Gastrocnemius medialis (tissue), 4 donors: ENCODE data around the gene PCDH7. TPM values are rescaled to one million over a fixed set of nuclear protein-coding genes. Genes with fewer than 3 reads are reported as not detected.

Experiments used
- ATAC-seq, 2 donors: fragments of 150-250 bp; one replicate each; pipeline ENCODE4 v1.9.1; 2016
- DNase-seq, 2 donors: peaks; one replicate each; pipeline ENCODE4 v3.0.0-alpha.2; 2019
- H3K27ac ChIP-seq, 4 donors: fragments of 200-600 bp; sonication (generic); 1 replicate in 1 of 4; 2 replicates in 3 of 4; pipeline ENCODE4 v1.5.1; 2016 to 2018; ENCODE audit warnings: mild to moderate bottlenecking in 2 of 4, moderate library complexity in 1 of 4
- H3K27me3 ChIP-seq, 3 donors: fragments of 200-600 bp; sonication (generic) in 2 of 3; 1 replicate in 1 of 3; 2 replicates in 2 of 3; pipeline versions ENCODE4 v1.5.1 to v1.6.0; 2016 to 2019; ENCODE audit warnings: mild to moderate bottlenecking in 1 of 3, moderate library complexity in 1 of 3
- H3K36me3 ChIP-seq, 2 donors: fragments of 200-600 bp; sonication (generic) in 1 of 2; one replicate each; pipeline ENCODE4 v1.5.1; 2017 to 2018
- H3K4me1 ChIP-seq, 2 donors: fragments of 200-600 bp; sonication (generic) in 1 of 2; one replicate each; pipeline ENCODE4 v1.5.1; 2016 to 2017; ENCODE audit warnings: mild to moderate bottlenecking in 2 of 2
- H3K4me3 ChIP-seq, 4 donors: fragments of 200-600 bp; sonication (generic) in 3 of 4; 1 replicate in 1 of 4; 2 replicates in 3 of 4; pipeline ENCODE4 v1.5.1; 2016 to 2019; ENCODE audit warnings: mild to moderate bottlenecking in 2 of 4
- H3K9me3 ChIP-seq, 3 donors: fragments of 200-600 bp; sonication (generic) in 2 of 3; 1 replicate in 1 of 3; 2 replicates in 2 of 3; pipeline ENCODE4 v1.5.1; 2016 to 2019
- POLR2A ChIP-seq, 2 donors: fragments of 450-650 bp; IDR thresholded peaks; one replicate each; pipeline ENCODE4 v1.6.1; 2017; ENCODE audit warnings: antibody characterized with exemption in 2 of 2, mild to moderate bottlenecking in 2 of 2, moderate library complexity in 2 of 2
- in situ Hi-C, 4 donors: fragments of 200-750 bp; cut with MboI; loops; one replicate each; pipeline versions ENCODE4 v1.15.0 to v1.8.0; 2017; ENCODE audit warnings: low sequenced_read_pairs in 4 of 4
- intact Hi-C: fragments of 100-400 bp; cut with DNase I; formaldehyde crosslinking; loops from one replicate; pipeline ENCODE4 v1.15.1; 2023; ENCODE audit warnings: low total_unique reads
- total RNA-seq, 4 donors: library from RNA; depleted of rRNA; stranded (reverse); fragments of >200 nt; gene quantifications; one replicate each; pipeline versions ENCODE4 v1.1.0 to v1.2.3, GENCODE V29; 2016
- TF ChIP-seq, protein P1 (sequence below), 5 experiments: fragments of 450-650 bp in 3 of 5; fragments of 200-600 bp in 2 of 5; sonication (generic) in 2 of 5; IDR thresholded peaks in 4 of 5; conservative IDR thresholded peaks in 1 of 5; 1 replicate in 4 of 5; 2 replicates in 1 of 5; pipeline ENCODE4 v1.5.1; 2016 to 2019; ENCODE audit warnings: antibody characterized with exemption in 5 of 5, mild to moderate bottlenecking in 3 of 5, moderate library complexity in 3 of 5

The PCDH7 gene
- total RNA-seq, result under 1 TPM in 3 of 4 donors, not detected in 1; 0.29 to 0.39 (median 0.39) TPM

DNA sequence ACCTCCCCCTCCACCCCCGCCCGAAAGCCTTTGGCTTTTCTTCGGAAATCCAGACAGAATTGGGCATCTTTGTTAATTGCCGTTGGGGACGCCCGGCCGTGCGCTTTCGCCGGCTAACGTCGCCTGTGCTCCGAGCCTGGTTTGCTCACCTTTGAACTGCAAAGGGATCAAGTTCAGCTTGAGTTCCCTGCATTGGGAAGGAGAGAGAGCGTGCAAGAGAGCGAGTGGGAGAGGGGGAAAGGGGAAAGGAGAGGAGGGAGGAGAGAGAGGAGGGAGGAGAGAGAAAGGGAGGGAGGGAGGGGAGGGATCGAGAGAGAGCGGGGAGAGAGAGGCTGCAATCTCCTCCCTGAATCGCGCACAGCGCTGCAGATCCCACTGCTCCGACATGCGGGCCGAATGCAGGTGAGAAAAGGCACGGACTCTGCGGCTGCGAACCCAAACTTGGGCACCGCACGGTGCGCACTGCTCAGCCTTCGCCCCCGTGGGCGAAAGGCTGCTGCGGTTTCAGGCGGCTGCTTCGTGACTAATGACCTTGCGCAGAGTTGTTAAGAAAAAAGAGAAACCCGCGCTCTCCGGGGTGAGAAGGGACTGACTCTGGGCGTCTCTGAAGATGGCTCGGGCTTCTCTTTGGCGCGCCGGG lies at the start of gene PCDH7:
PCDH7 (plus strand) TSS at position 349 of the 640 bp plus-strand sequence. CDS start 1,054 bp downstream, outside the sequence.
- H3K27me3 ChIP-seq, result peaks cover 63 to 67% (median 64%) of the 10 kb centered on the region in 3 donors
- DNase-seq, result no peak

DNA sequence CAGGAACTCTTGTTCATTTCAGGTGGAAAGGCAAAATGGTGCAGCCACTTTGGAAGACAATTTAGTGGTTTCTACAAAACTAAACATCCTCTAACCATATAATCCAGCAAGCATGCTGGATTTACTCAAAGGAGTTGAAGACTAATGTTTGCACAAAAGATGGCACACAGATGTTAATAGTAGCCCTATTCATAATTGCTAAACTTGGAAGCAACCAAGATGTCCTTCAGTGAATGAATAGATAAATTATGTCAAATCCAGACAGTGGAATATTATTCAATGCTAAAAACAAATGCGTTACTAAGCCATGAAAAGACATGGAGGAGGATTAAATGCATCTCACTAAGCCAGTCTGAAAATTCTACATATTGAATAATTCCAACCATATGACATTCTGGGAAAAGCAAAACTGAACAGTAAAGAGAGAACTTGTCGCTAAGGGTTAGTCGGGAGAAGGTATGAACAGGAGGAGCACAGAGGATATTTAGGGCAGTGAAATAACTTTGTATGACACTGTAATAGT lies 48.2 kb upstream of the PCDH7 start:
- TF ChIP-seq, protein P1, sequence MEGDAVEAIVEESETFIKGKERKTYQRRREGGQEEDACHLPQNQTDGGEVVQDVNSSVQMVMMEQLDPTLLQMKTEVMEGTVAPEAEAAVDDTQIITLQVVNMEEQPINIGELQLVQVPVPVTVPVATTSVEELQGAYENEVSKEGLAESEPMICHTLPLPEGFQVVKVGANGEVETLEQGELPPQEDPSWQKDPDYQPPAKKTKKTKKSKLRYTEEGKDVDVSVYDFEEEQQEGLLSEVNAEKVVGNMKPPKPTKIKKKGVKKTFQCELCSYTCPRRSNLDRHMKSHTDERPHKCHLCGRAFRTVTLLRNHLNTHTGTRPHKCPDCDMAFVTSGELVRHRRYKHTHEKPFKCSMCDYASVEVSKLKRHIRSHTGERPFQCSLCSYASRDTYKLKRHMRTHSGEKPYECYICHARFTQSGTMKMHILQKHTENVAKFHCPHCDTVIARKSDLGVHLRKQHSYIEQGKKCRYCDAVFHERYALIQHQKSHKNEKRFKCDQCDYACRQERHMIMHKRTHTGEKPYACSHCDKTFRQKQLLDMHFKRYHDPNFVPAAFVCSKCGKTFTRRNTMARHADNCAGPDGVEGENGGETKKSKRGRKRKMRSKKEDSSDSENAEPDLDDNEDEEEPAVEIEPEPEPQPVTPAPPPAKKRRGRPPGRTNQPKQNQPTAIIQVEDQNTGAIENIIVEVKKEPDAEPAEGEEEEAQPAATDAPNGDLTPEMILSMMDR (IDR thresholded peaks at IDR 0.05 in 4 of 5, conservative IDR thresholded peaks at IDR 0.05 in 1 of 5), result no peak
- TF ChIP-seq POLR2A (IDR thresholded peaks at IDR 0.05), result no peak
- intact Hi-C loops, result no loop called here

More for the DNA sequence above, at the start of gene PCDH7:
- intact Hi-C loops (no loop called here), in situ Hi-C loops (no loop called here)
- Histone ChIP-seq H3K36me3 (no peaks in the 10 kb centered on the region), H3K4me3 (peak within 1 kb of the TSS; percentile 43 to 55 (median 47)), H3K4me1 (peaks cover 12 to 13% of the 10 kb centered on the region in 2 donors), H3K9me3 (no peaks in the 10 kb centered on the region), H3K27ac (peak within 1 kb of the TSS in 1 of 4 donors; percentile 25)
- TF ChIP-seq POLR2A (IDR thresholded peaks at IDR 0.05), result no peak
- TF ChIP-seq, protein P1 (IDR thresholded peaks at IDR 0.05 in 4 of 5, conservative IDR thresholded peaks at IDR 0.05 in 1 of 5), result no peak
- no peak for ATAC-seq

GRCh38 chr4:30696191-30696590 lies 24.0 kb upstream of the PCDH7 start:
- in situ Hi-C loops, result no loop called here
- no peak overlapping the region for H3K27ac ChIP-seq
- H3K36me3 ChIP-seq, result no peaks in the 10 kb centered on the region
- no peaks in the 10 kb centered on the region for H3K4me1 ChIP-seq
- no peaks in the 10 kb centered on the region for H3K27me3 ChIP-seq
- H3K4me3 ChIP-seq, result no peak overlapping the region
- no peaks in the 10 kb centered on the region for H3K9me3 ChIP-seq
- DNase-seq (no peak), ATAC-seq (no peak)
- intact Hi-C loops, result no loop called here
- TF ChIP-seq, protein P1 (IDR thresholded peaks at IDR 0.05 in 4 of 5, conservative IDR thresholded peaks at IDR 0.05 in 1 of 5), result no peak
- TF ChIP-seq POLR2A (IDR thresholded peaks at IDR 0.05), result no peak

More for the DNA sequence above, 48.2 kb upstream of the PCDH7 start:
- H3K9me3 ChIP-seq, result no peaks in the 10 kb centered on the region
- no peak overlapping the region for H3K4me3 ChIP-seq
- no peak for ATAC-seq
- DNase-seq, result no peak
- no peaks in the 10 kb centered on the region for H3K4me1 ChIP-seq
- no peak overlapping the region for H3K27ac ChIP-seq
- no peaks in the 10 kb centered on the region for H3K36me3 ChIP-seq
- no peaks in the 10 kb centered on the region for H3K27me3 ChIP-seq
- in situ Hi-C loops, result no loop called here

DNA sequence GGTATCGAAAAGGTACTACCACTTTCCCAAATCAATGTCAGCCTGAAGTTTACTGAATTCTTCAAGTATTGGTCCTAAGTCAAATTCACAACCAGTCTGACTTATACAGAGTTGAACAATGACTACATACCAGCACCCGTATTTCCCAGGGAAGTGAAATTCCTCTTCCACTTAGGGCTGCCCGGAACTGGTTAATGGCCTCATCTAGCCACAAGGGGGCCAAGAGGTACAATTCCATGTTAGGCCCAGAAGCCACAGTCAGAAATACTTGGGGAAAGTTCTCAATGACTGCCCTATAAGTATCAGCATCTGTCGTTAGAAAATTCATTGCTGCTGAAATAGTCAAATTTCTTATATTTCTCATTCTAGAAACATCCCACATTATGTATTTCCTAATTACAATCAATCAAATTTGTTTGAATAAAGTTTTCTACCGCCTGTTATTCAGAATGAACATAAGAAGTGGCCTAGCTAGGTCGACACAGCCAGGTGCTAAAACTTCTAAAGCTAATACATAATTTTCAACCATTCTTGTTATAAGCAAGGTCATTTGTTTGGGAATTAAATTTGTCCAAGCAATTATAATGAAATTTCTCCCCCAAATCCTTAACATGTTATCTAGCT lies 5.6 kb upstream of the PCDH7 start:
- intact Hi-C loops (no loop called here), in situ Hi-C loops (no loop called here)
- Histone ChIP-seq H3K27me3 (peaks cover 26 to 31% (median 30%) of the 10 kb centered on the region in 3 donors), H3K36me3 (no peaks in the 10 kb centered on the region), H3K9me3 (no peaks in the 10 kb centered on the region), H3K4me1 (peaks cover 4 to 13% of the 10 kb centered on the region in 2 donors), H3K27ac (no peak overlapping the region), H3K4me3 (no peak overlapping the region)
- no peak for TF ChIP-seq POLR2A (IDR thresholded peaks at IDR 0.05)
- TF ChIP-seq, protein P1 (IDR thresholded peaks at IDR 0.05 in 4 of 5, conservative IDR thresholded peaks at IDR 0.05 in 1 of 5), result peak in 2 of 5 experiments; percentile 21 to 31
- ATAC-seq (no peak), DNase-seq (no peak)
